Fibroblast of mammary gland (primary cell): ENCODE data around the gene IRF4.

Experiments used
- DNase-seq: peaks from one replicate; pipeline ENCODE4 v3.0.0-alpha.2; 2010; ENCODE audit warnings: low read depth
- H3K4me3 ChIP-seq: 2 replicates; pipeline ENCODE4 v1.5.1; 2011; ENCODE audit warnings: low read depth, mild to moderate bottlenecking, low read length, moderate library complexity; ENCODE audit not compliant: control insufficient read depth
- TF ChIP-seq, protein P1 (sequence below): conservative IDR thresholded peaks from 2 replicates; pipeline ENCODE4 v1.5.1; 2011; ENCODE audit warnings: low read depth, low read length, inconsistent platforms; ENCODE audit not compliant: control insufficient read depth, insufficient read depth

The IRF4 gene

DNA sequence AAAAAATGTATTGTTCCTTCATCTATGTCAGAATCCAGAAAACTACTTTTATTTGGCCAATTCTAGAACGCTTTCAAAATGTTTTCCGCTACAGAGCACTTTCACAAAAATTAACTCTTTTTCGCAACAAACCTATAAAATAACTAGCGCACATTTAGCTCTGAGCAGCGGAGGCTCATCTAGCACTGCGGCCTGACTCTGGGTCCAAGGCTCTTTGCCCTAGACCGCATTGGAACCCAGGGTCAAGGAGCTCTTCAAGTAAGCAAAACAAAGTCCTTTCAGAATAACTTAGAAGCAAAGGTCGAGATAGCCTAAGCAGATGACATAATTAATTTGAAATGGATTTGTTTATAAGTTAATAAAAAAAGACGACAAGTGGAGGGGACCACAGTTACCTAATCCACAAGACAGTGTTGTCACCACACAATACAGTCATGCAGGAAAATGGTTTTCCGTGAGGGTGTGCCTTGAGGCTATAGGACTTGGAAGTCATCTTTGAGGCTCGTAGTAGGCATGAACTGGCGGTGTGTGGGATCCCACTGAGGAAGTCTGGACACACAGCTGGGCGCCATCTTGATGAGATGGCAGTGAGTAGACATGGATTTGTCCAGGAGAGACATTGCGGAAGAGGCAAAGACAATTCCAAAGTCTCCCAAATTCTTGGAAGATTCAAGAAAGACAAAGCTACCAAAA is 29.2 kb upstream of the IRF4 start:
- no peak for DNase-seq
- TF ChIP-seq, protein P1, sequence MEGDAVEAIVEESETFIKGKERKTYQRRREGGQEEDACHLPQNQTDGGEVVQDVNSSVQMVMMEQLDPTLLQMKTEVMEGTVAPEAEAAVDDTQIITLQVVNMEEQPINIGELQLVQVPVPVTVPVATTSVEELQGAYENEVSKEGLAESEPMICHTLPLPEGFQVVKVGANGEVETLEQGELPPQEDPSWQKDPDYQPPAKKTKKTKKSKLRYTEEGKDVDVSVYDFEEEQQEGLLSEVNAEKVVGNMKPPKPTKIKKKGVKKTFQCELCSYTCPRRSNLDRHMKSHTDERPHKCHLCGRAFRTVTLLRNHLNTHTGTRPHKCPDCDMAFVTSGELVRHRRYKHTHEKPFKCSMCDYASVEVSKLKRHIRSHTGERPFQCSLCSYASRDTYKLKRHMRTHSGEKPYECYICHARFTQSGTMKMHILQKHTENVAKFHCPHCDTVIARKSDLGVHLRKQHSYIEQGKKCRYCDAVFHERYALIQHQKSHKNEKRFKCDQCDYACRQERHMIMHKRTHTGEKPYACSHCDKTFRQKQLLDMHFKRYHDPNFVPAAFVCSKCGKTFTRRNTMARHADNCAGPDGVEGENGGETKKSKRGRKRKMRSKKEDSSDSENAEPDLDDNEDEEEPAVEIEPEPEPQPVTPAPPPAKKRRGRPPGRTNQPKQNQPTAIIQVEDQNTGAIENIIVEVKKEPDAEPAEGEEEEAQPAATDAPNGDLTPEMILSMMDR, result no peak
- no peak overlapping the region for H3K4me3 ChIP-seq

GRCh38 chr6:362924-363249 is 28.7 kb upstream of the IRF4 start:
- no peak overlapping the region for H3K4me3 ChIP-seq
- DNase-seq, result no peak
- TF ChIP-seq, protein P1, result no peak

GRCh38 chr6:363291-363690 is 28.3 kb upstream of the IRF4 start:
- TF ChIP-seq, protein P1, result no peak
- no peak for DNase-seq
- H3K4me3 ChIP-seq, result no peak overlapping the region

DNA sequence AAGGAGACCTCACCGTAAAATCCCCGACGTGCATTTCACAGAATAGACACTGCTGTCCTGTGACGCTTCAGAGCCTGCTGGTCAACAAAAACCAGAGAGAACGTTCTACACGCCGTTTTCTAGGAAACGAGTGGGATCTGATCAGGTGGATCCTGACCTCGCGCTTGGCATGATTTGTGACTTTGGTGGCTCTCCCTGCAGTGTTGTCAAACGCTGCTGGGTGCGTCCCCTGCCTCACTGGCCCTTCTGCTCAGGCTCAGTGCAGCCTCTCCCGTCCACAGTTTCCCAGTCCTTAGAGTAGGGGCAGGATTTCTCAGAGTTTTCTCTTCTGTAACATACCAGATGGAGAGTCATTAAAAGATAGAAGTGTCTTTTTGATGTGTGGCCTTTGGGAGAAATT is 27.6 kb upstream of the IRF4 start:
- no peak for DNase-seq
- TF ChIP-seq, protein P1, result no peak
- no peak overlapping the region for H3K4me3 ChIP-seq

DNA sequence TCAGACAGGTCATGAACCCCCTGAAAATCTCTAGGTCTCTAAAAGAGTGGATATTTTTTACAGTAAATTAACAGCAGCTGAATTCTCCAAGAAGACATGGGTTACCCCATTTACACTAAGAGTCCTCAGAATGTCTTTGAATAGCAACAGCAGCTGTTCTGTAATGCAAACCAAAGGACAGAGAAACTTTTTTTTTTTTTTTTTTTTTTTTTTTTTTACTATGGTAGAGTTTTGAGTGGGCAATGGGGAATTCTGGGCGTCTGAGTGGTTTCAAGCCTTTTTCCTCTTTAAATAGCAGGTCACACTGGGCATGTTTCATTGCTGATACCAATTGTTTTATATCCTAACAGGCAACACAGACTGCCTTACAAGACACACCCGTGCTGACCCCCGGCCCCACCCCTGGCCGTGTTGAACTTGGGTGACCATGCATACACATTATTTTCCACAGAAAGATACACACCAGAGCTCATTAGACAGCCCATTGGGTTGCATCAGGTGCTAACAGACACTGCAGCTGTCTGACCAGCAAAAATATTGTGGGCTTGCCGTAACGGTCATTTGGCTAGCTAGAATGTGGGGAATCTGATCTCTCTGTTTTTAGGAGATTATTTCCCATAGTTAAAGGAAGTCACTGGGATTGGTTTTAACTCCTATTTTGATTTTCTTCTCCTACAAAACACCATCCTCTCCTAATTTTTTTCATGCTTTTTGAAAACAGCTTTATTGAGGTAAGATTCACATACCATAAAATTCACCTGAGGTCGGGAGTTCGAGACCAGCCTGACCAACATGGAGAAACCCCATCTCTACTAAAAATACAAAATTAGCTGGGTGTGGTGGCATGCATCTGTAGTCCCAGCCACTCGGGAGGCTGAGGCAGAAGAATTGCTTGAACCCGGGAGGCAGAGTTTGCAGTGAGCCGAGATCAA is 26.7 kb upstream of the IRF4 start:
- H3K4me3 ChIP-seq, result no peak overlapping the region
- TF ChIP-seq, protein P1, result no peak
- no peak for DNase-seq

DNA sequence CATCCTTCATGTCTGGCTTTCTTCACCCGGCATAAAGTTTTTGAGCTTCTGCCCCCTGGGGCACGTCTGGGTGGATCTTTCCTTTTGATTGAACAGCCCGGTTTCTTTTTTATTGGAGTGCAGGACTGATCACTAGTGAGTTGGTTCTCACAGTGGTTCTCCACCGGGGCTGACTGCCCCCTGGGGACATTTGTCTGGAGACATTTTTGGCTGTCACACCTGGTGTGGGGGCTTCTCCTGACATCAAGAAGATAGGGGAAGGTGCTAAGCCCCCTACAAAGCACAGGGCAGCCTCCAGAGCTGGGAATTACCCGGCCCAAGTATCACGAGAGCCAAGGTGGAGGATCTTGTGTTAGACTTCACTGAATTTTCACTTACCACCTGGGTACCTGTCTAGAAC is 25.7 kb upstream of the IRF4 start:
- DNase-seq, result no peak
- TF ChIP-seq, protein P1, result no peak
- H3K4me3 ChIP-seq, result no peak overlapping the region
